ENCODE measurements around the gene AK8. TPM values are rescaled to one million over a fixed set of nuclear protein-coding genes. Genes with fewer than 3 reads are reported as not detected.

Gene AK8
- total and polyA plus RNA-seq, 7 donors, result 0.10 TPM; not detected in 6

- Histone ChIP-seq H3K27ac (no peak overlapping the region), H3K9me3 (no peaks in the 10 kb centered on the region), H3K4me3 (no peak overlapping the region), H3K36me3 (ENCODE audit: insufficient read depth in 1 of 2, low read depth in 1 of 2) (no peaks in the 10 kb centered on the region), H3K4me1 (no peaks in the 10 kb centered on the region), H3K27me3 (ENCODE audit: insufficient read depth in 3 of 3, low read length in 2 of 3) (peaks cover 0 to 8% (median 3%) of the 10 kb centered on the region in 3 donors)
- ATAC-seq (peak in 1 of 4 donors; percentile 39), DNase-seq (no peak)
- intact Hi-C loops (cut with DNase I), result no loop called here
- no peak for TF ChIP-seq CTCF (IDR thresholded peaks at IDR 0.05)
- WGBS, 3 donors, result 19 to 31% (median 29%) methylated on average over 7 of the region's 7 CpGs
Observed at GRCh38 chr9:132858751-132859150, 19.3 kb downstream of the AK8 start.

GRCh38 chr9:132857616-132858342 lies 20.3 kb downstream of the AK8 start:
- ATAC-seq, result peak in 3 of 4 donors; percentile 32 to 45 (median 36)

GRCh38 chr9:132857031-132857430 lies 21.1 kb downstream of the AK8 start:
- Histone ChIP-seq H3K9me3 (no peaks in the 10 kb centered on the region), H3K4me3 (no peak overlapping the region), H3K36me3 (ENCODE audit: insufficient read depth in 1 of 2, low read depth in 1 of 2) (no peaks in the 10 kb centered on the region), H3K4me1 (no peaks in the 10 kb centered on the region), H3K27ac (no peak overlapping the region), H3K27me3 (ENCODE audit: insufficient read depth in 3 of 3, low read length in 2 of 3) (peaks cover 0 to 8% (median 2%) of the 10 kb centered on the region in 3 donors)
- intact Hi-C loops (cut with DNase I), result no loop called here
- DNase-seq (peak; percentile 53 to 68), ATAC-seq (peak in 3 of 4 donors; percentile 74 to 83 (median 81))
- no peak for TF ChIP-seq CTCF (IDR thresholded peaks at IDR 0.05)
- WGBS, 3 donors, result 28 to 30% (median 29%) methylated on average over 8 of the region's 8 CpGs

More at GRCh38 chr9:132857616-132858342, 20.3 kb downstream of the AK8 start:
- no peak for TF ChIP-seq CTCF (IDR thresholded peaks at IDR 0.05)
- intact Hi-C loops (cut with DNase I), result no loop called here
- Histone ChIP-seq H3K4me3 (no peak overlapping the region), H3K27ac (no peak overlapping the region), H3K36me3 (ENCODE audit: insufficient read depth in 1 of 2, low read depth in 1 of 2) (no peaks in the 10 kb centered on the region), H3K27me3 (ENCODE audit: insufficient read depth in 3 of 3, low read length in 2 of 3) (peaks cover 0 to 8% (median 3%) of the 10 kb centered on the region in 3 donors), H3K9me3 (no peaks in the 10 kb centered on the region), H3K4me1 (no peaks in the 10 kb centered on the region)
- WGBS, 3 donors, result 58 to 64% (median 60%) methylated on average over 24 of the region's 24 CpGs
- DNase-seq, result peak; percentile 33 to 59

- no peak overlapping the region for H3K27ac ChIP-seq
- TF ChIP-seq CTCF (IDR thresholded peaks at IDR 0.05), result no peak
- intact Hi-C loops (cut with DNase I), result no loop called here
- H3K9me3 ChIP-seq, result no peaks in the 10 kb centered on the region
- H3K36me3 ChIP-seq (ENCODE audit: insufficient read depth in 1 of 2, low read depth in 1 of 2), result no peaks in the 10 kb centered on the region
- DNase-seq, result no peak
- H3K4me1 ChIP-seq, result no peaks in the 10 kb centered on the region
- 84 to 89% (median 87%) methylated on average over 5 of the region's 5 CpGs for WGBS, 3 donors
- peaks cover 0 to 14% (median 2%) of the 10 kb centered on the region in 3 donors for H3K27me3 ChIP-seq (ENCODE audit: insufficient read depth in 3 of 3, low read length in 2 of 3)
- no peak overlapping the region for H3K4me3 ChIP-seq
- ATAC-seq, result no peak
Observed at GRCh38 chr9:132855904-132856303, 22.2 kb downstream of the AK8 start.
